Measurements from ENCODE around the gene ANO6.
A peak's percentile ranks its signal among the peaks of the same experiment; 100 is the strongest.
"Not testable (repeated sequence)": the region's sequence is repeated elsewhere in the genome, so short reads cannot be mapped to it uniquely, and the experiment has no call there.

Gene ANO6, protein sequence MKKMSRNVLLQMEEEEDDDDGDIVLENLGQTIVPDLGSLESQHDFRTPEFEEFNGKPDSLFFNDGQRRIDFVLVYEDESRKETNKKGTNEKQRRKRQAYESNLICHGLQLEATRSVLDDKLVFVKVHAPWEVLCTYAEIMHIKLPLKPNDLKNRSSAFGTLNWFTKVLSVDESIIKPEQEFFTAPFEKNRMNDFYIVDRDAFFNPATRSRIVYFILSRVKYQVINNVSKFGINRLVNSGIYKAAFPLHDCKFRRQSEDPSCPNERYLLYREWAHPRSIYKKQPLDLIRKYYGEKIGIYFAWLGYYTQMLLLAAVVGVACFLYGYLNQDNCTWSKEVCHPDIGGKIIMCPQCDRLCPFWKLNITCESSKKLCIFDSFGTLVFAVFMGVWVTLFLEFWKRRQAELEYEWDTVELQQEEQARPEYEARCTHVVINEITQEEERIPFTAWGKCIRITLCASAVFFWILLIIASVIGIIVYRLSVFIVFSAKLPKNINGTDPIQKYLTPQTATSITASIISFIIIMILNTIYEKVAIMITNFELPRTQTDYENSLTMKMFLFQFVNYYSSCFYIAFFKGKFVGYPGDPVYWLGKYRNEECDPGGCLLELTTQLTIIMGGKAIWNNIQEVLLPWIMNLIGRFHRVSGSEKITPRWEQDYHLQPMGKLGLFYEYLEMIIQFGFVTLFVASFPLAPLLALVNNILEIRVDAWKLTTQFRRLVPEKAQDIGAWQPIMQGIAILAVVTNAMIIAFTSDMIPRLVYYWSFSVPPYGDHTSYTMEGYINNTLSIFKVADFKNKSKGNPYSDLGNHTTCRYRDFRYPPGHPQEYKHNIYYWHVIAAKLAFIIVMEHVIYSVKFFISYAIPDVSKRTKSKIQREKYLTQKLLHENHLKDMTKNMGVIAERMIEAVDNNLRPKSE

GRCh38 chr12:45215419-45216229 lies at the start of gene ANO6:
TSS of gene ANO6 (plus strand) at chr12:45216095. CDS start at chr12:45216322, 227 bp downstream.
- DNase-seq, result peak; percentile 95

DNA sequence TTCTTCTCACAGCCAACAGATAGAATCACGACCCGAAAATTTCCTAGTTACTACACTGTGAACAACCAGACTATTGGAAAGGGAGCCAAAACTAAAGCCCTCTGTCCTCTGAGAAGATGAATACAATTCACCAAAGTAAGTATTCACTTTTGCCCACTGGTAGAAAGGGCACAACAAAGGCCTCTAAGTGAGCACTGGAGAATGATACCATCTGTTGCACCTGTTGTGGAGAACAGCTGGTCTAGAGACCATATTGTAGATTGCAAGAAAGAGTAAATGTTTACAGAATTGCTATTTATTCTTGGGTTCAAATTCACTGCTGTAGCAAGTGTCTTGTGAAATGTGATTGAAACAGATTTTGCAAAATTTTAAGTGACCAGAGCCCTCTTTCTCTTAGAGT lies 46.9 kb upstream of the ANO6 start:
- no peak for DNase-seq

GRCh38 chr12:45170456-45171042 lies 45.3 kb upstream of the ANO6 start:
- DNase-seq, result peak; percentile 72

DNA sequence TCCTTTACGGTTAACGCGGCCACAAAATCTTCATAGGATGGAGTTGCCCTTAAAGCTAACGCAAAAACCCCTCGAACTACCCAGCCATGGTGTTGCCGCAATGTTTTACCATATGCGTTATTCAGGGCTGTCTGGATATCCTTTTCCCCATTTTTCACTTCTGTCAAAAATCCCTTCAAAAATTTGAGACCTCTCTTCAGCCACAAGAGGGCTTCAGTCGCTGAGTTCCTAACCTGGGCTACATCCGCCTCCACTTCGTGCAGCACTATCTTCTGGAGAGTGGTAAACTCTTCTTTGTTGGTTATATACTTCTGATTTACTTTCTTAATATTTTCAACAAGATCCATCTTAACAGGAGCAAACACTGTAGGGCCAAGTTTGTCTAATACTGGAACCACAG lies 42.6 kb upstream of the ANO6 start:
- DNase-seq, result not testable (repeated sequence)

GRCh38 chr12:45174595-45174994 lies 41.3 kb upstream of the ANO6 start:
- no peak for DNase-seq

DNA sequence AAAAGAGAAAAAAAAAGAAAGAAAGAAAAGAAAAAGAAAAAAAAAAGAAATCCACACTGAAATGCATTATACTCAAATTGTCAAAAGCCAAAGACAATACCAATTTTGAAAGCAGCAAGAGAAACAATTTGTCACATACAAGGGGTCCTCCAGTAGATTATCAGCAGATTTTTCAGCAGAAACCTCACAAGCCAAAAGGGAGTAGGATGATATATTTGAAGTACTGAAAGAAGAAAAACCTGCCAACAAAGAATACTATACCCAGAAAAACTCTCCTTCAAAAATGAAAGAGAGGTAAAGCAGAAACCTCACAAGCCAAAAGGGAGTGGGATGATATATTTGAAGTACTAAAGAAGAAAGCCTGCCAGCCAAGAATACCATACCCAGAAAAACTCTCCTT lies 37.1 kb upstream of the ANO6 start:
- DNase-seq, result no peak

DNA sequence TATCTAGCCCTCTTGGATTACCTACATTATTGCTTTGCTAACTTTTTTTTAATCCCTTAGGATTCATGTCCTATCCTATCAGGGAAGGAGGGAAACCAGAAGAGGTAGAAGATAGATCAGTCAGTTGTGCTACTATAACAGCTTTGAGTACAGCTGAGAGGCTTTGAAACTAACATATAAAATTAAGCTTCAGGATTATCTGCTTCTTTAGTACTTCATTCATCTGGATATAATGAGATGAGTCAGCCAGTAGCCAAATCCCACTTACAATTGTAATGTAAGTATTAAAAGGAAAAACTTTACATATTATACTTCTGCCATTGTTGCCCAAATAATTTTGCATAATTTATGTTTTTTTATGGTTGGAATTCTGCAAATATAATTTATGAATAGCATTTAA lies 33.4 kb upstream of the ANO6 start:
- DNase-seq, result no peak

- no peak for DNase-seq
Observed at GRCh38 chr12:45183246-45183645, 32.6 kb upstream of the ANO6 start.

- no peak for DNase-seq
Observed at GRCh38 chr12:45184147-45184963, 31.5 kb upstream of the ANO6 start.

DNA sequence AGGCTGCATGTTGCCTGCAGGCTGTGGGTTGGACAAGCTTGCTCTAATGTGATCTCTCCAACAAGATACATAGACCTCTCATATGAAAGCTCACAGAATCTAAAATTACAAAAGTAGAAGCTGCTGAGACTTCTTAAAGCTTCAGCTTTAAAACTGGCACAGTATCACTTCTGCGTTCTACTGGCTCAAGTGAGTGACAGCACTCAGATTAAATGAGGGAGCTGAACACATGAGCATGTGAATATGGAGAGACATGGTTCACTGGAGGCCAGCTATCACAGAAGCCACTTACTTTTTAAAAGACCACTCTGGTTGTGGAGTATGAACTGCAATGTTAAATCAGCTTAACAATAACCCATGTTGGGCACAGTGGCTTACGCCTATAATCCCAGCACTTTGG lies 29.1 kb upstream of the ANO6 start:
- DNase-seq, result no peak

DNA sequence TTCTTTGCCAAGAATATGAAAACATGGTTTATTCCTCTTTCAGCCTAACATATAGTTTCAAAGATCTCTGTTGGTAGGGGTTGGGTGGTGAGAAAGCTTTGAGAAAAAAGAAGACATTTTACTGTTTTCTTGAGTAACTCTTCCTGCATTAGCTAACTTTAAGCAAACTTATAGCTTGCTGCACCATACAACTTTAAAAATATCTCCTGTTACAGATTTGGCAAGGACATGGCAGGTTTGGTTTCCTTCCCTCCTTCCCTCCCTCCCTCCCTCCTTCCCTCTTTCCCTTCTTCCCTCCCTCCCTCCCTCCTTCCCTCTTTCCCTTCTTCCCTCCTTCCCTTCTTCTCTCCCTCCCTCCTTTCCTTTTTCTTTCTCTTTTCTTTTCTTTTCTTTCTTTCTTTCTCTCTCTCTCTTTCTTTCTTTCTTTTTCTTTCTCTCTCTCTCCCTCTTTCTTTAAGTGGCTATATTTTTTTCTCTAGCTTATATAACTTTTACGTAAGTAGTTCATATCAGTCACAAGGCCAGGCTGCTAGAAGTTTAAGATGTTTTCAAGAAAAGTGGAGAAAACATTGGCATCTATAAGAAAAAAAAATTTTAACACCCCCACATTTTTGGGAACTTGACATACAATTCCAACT lies 26.0 kb upstream of the ANO6 start:
- no peak for DNase-seq

DNA sequence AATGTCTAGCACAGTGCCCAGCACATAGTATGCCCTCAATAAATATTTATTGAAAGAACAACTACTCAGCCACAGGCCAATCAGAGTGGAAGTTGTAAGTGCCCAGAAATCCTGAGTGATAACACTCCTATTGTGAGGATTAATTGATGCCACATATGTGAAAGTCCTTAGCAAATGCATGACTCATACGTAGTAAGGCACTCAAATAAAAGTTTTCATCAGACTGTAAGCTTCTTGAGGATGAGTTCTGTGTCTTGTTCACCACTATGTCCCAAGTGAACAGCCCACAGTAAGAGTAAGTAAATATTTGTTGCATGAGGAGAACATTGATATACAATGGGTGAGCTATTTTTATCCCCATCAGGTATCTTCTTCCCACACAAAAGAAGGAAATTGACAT lies 24.7 kb upstream of the ANO6 start:
- DNase-seq, result no peak

GRCh38 chr12:45192707-45193106 lies 23.2 kb upstream of the ANO6 start:
- DNase-seq, result no peak

GRCh38 chr12:45200491-45201043 lies 15.3 kb upstream of the ANO6 start:
- DNase-seq, result no peak

- no peak for DNase-seq
Observed at GRCh38 chr12:45203767-45204166, 12.1 kb upstream of the ANO6 start.

DNA sequence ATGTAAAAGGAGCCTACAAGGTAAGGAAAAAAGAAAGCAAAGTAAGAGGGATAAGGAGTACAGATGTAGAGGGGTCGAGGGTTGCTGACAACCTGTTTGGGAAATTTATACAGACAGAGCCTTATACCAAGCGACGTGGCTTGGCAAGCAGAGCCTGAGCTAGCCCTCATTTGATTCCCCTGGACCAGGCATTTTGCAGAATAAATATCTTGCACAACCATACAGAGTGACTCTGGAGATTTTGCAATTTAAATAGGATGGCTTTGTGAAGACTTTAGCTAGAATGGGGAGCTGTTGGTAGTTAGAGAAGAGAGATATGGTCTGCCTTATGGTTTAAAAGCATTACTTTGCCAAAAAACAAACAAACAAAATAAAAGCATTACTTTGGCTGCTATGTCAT lies 11.1 kb upstream of the ANO6 start:
- DNase-seq, result no peak

- no peak for DNase-seq
Observed at GRCh38 chr12:45205165-45205825, 10.6 kb upstream of the ANO6 start.

DNA sequence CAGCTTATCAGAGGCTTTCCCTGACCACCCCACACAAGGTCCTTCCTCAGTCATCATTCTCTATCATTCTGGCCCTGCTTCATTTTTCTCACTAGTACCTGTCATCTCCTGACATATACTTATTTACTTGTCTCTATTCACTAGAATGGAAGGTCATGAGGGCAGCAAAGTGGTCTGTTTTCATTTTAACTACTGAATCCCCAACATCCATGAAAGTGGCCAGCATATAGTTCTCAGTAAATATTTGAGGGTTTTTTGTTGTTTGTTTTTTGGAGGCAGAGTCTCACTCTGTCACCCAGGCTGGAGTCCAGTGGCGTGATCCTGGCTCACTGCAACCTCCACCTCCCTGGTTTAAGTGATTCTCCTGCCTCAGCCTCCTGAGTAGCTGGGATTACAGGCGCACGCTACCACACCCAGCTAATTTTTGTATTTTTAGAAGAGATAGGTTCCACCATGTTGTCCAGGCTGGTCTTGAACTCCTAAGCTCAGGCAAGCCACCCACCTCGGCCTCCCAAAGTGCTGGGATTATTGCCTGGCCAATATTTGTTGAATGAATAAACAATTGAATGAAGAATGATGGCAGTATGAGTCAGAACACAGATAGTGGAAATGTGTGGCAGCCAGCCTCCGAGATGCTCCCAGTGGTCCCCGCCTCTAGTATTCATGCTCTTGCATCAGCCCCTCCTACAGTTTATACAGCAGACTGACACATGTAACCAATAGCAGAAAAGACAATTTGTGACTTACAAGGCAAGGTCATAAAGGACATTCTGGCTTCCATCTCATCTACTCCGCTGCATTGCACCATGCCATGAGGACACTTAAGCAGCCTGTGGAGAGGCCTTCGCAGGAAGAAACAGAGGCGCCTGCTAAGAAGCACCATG lies 7.0 kb upstream of the ANO6 start:
- DNase-seq, result no peak

DNA sequence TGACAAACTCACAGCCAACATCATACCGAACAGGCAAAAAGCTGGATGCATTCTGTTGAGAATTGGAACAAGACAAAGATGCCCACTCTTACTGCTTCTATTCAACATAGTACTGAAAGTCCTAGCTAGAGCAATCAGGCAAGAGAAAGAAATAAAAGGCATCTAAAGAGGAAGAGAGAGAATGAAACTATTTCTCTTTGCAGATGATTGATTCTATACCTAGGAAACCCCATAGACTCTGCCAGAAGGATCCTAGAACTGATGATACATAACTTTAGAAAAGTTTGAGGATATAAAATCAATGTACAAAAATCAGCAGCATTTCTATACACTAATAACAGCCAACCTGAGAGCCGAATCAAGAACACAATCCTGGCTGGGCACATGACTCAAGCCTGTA lies 6.1 kb upstream of the ANO6 start:
- no peak for DNase-seq

Data from NCI-H1092 (cell line).